Measurements from ENCODE around the gene C1orf105. TPM values are rescaled to one million over a fixed set of nuclear protein-coding genes. Genes with fewer than 3 reads are reported as not detected.
A peak's percentile ranks its signal among the peaks of the same experiment; 100 is the strongest.

Gene C1orf105
- total and polyA plus RNA-seq, 3 donors from 2014 or later: 15.1 to 60.8 (median 15.8) TPM

DNA sequence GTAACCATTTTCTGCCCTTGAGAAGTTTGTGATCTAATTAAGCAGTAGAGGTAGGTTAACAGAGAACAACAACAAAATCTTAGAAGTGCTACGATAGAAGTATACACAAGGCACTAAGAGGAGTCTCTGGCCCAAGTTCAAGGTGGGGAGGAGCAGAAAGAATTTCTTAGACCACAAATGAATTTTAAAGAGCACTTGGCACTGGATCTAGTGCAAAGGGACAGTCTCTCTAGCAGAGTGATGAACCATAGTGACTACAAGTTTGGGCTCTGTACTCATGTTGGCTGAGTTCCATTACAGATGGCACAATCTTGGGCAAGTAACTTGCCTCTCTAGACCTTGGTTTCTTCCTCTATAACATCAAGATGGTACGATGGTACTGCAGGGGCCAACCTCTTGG lies 56.7 kb downstream of the C1orf105 start:
- TF ChIP-seq, protein P1, sequence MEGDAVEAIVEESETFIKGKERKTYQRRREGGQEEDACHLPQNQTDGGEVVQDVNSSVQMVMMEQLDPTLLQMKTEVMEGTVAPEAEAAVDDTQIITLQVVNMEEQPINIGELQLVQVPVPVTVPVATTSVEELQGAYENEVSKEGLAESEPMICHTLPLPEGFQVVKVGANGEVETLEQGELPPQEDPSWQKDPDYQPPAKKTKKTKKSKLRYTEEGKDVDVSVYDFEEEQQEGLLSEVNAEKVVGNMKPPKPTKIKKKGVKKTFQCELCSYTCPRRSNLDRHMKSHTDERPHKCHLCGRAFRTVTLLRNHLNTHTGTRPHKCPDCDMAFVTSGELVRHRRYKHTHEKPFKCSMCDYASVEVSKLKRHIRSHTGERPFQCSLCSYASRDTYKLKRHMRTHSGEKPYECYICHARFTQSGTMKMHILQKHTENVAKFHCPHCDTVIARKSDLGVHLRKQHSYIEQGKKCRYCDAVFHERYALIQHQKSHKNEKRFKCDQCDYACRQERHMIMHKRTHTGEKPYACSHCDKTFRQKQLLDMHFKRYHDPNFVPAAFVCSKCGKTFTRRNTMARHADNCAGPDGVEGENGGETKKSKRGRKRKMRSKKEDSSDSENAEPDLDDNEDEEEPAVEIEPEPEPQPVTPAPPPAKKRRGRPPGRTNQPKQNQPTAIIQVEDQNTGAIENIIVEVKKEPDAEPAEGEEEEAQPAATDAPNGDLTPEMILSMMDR (IDR thresholded peaks at IDR 0.05): no peak
- TF ChIP-seq POLR2A (IDR thresholded peaks at IDR 0.05): no peak
- no peaks in the 10 kb centered on the region for H3K27me3 ChIP-seq
- H3K27ac ChIP-seq: no peak overlapping the region
- WGBS, 2 donors: 74 to 89% methylated on average over 2 of the region's 2 CpGs
- H3K9me3 ChIP-seq: no peaks in the 10 kb centered on the region
- H3K4me3 ChIP-seq: no peak overlapping the region
- H3K4me1 ChIP-seq: peaks cover 39% of the 10 kb centered on the region
- no peaks in the 10 kb centered on the region for H3K36me3 ChIP-seq (ENCODE audit: low read depth, missing control alignments)
- no peak for DNase-seq
- intact Hi-C loops (cut with DNase I; ENCODE audit: low total_unique reads): no loop called here

DNA sequence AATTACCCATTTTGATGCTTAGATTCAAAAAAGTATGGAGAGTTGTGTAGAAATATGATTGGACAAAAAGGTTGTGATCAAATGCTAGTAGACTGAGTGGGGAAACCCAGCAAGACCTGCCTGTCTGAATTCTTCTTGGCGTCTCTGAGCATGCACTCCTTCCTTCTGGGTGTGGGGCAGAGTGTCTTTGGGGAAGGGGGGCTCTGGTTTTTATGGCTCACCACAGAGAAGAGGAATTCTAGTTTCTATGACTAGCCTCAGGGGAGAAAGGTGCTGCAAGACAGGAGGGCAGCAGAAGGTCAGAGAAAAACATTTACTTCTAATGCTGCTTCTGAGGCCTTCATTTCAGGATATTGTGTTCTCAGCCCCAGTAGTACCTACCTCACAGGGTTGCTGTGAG lies 57.3 kb downstream of the C1orf105 start:
- Histone ChIP-seq H3K4me3 (no peak overlapping the region), H3K27me3 (no peaks in the 10 kb centered on the region), H3K36me3 (ENCODE audit: low read depth, missing control alignments) (no peaks in the 10 kb centered on the region), H3K27ac (no peak overlapping the region), H3K4me1 (peaks cover 34% of the 10 kb centered on the region), H3K9me3 (no peaks in the 10 kb centered on the region)
- DNase-seq: no peak
- intact Hi-C loops (cut with DNase I; ENCODE audit: low total_unique reads): no loop called here
- TF ChIP-seq POLR2A (IDR thresholded peaks at IDR 0.05): no peak
- TF ChIP-seq, protein P1 (IDR thresholded peaks at IDR 0.05): no peak
- WGBS, 2 donors: 95 to 100% methylated on average over 1 of the region's 1 CpG

DNA sequence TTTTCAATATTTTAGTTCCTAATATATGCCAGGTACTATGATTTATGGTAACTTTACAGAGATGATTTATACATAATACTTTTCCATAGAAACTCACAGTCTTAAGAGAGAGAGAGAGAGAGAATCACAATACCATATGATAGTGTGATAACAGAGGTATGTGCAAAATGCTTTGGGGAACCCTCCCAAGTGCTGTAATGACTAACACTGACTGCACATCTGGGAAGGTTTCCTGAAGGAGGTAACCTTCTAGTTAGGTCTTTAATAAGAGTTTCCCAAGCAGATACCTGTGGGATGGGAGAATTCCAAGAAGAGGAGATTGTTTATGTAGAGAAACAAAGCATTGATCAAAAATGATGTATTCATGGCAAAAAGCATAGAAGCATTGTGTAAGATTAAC lies 58.0 kb downstream of the C1orf105 start:
- Histone ChIP-seq H3K4me3 (no peak overlapping the region), H3K27ac (no peak overlapping the region), H3K4me1 (peaks cover 27% of the 10 kb centered on the region), H3K9me3 (no peaks in the 10 kb centered on the region), H3K27me3 (no peaks in the 10 kb centered on the region), H3K36me3 (ENCODE audit: low read depth, missing control alignments) (no peaks in the 10 kb centered on the region)
- intact Hi-C loops (cut with DNase I; ENCODE audit: low total_unique reads): no loop called here
- DNase-seq: no peak
- TF ChIP-seq, protein P1 (IDR thresholded peaks at IDR 0.05): no peak
- no peak for TF ChIP-seq POLR2A (IDR thresholded peaks at IDR 0.05)

DNA sequence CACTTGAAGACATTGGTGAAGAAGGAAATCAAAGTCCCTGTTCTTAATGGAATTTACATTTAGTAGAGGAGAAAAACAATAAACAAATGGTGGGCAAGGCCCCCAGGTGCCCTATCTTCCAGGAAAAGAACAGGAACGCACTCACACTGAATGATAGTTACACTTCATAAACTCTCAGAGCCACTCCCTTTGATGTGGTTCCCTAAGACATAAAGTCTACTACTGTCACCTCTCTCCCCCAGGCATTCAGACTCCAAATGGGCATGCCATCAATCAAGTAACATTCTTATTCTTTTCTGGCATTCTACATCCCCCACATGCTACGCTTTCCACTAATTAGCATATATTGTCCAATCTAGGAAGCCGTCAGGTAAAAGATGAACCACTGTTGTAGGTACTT lies 59.9 kb downstream of the C1orf105 start:
- no peaks in the 10 kb centered on the region for H3K36me3 ChIP-seq (ENCODE audit: low read depth, missing control alignments)
- TF ChIP-seq POLR2A (IDR thresholded peaks at IDR 0.05): no peak
- TF ChIP-seq, protein P1 (IDR thresholded peaks at IDR 0.05): no peak
- no peak overlapping the region for H3K4me3 ChIP-seq
- no peaks in the 10 kb centered on the region for H3K27me3 ChIP-seq
- intact Hi-C loops (cut with DNase I; ENCODE audit: low total_unique reads): no loop called here
- H3K27ac ChIP-seq: peak overlapping the region; percentile 3 to 37
- 65 to 77% methylated on average over 3 of the region's 3 CpGs for WGBS, 2 donors
- H3K4me1 ChIP-seq: peaks cover 14% of the 10 kb centered on the region
- no peaks in the 10 kb centered on the region for H3K9me3 ChIP-seq
- no peak for DNase-seq

DNA sequence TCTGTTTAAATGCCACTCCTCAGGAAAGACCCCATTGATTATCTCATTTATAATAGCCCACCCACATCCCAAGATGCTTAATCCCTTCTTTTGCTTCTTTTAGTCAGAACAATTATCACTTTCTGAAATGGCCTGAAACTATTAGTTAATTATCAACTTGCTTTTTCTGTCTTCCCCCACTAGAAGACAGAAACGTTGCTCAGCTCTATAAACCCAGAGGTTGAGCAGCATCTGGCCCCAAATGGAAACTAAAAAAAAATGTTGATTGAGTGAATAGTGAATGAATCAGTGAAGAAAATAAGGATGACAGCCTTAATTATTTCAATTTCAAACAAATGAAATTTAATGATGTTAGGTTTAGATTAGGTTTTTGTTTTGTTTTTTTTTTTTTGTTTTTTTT lies 61.6 kb downstream of the C1orf105 start:
- Histone ChIP-seq H3K4me1 (peaks cover 18% of the 10 kb centered on the region), H3K4me3 (no peak overlapping the region), H3K27ac (no peak overlapping the region), H3K9me3 (no peaks in the 10 kb centered on the region), H3K36me3 (ENCODE audit: low read depth, missing control alignments) (no peaks in the 10 kb centered on the region), H3K27me3 (no peaks in the 10 kb centered on the region)
- no peak for DNase-seq
- TF ChIP-seq, protein P1 (IDR thresholded peaks at IDR 0.05): no peak
- TF ChIP-seq POLR2A (IDR thresholded peaks at IDR 0.05): no peak
- intact Hi-C loops (cut with DNase I; ENCODE audit: low total_unique reads): no loop called here
- 0 to 22% methylated on average over 1 of the region's 1 CpG for WGBS, 2 donors

All from testis (tissue), 3 donors.